ENCODE measurements around the gene DVL1. TPM values are rescaled to one million over a fixed set of nuclear protein-coding genes. Genes with fewer than 3 reads are reported as not detected.

Gene DVL1
- polyA plus RNA-seq, 1 donor from 2014 or later: 100 TPM

- Histone ChIP-seq H3K27me3 (ENCODE audit: insufficient read depth, low read depth, low read length) (peaks cover 26% of the 10 kb centered on the region), H3K9me2 (ENCODE audit: insufficient read depth, low read length) (no peaks in the 10 kb centered on the region), H3K79me2 (replicated peaks; ENCODE audit: insufficient read depth, low read length) (peaks cover 12% of the 10 kb centered on the region), H3K36me3 (ENCODE audit: insufficient read depth, low read length) (no peaks in the 10 kb centered on the region), H3F3A (ENCODE audit: insufficient read depth, low read length, poor library complexity, severe bottlenecking) (no peaks in the 10 kb centered on the region), H3K9ac (ENCODE audit: low read length) (peak overlapping the region; percentile 7), H3K9me3 (ENCODE audit: low read length) (no peaks in the 10 kb centered on the region), H2AFZ (ENCODE audit: low read depth, low read length) (no peak overlapping the region), H4K20me1 (ENCODE audit: insufficient read depth) (peaks cover 4% of the 10 kb centered on the region), H3K4me2 (ENCODE audit: low read length) (no peak overlapping the region), H3K27ac (ENCODE audit: low read length) (no peak overlapping the region), H3K4me3 (ENCODE audit: low read length) (peak overlapping the region; percentile 18)
- TF ChIP-seq MXI1 (conservative IDR thresholded peaks at IDR 0.05; ENCODE audit: poor library complexity, severe bottlenecking): no peak
- TF ChIP-seq CTCF (IDR thresholded peaks at IDR 0.05; ENCODE audit: poor library complexity, severe bottlenecking): no peak
- no peak for TF ChIP-seq POLR2AphosphoS5 (IDR thresholded peaks at IDR 0.05)
- TF ChIP-seq EP300 (conservative IDR thresholded peaks at IDR 0.05; ENCODE audit: poor library complexity, severe bottlenecking): no peak
- TF ChIP-seq, protein P1, sequence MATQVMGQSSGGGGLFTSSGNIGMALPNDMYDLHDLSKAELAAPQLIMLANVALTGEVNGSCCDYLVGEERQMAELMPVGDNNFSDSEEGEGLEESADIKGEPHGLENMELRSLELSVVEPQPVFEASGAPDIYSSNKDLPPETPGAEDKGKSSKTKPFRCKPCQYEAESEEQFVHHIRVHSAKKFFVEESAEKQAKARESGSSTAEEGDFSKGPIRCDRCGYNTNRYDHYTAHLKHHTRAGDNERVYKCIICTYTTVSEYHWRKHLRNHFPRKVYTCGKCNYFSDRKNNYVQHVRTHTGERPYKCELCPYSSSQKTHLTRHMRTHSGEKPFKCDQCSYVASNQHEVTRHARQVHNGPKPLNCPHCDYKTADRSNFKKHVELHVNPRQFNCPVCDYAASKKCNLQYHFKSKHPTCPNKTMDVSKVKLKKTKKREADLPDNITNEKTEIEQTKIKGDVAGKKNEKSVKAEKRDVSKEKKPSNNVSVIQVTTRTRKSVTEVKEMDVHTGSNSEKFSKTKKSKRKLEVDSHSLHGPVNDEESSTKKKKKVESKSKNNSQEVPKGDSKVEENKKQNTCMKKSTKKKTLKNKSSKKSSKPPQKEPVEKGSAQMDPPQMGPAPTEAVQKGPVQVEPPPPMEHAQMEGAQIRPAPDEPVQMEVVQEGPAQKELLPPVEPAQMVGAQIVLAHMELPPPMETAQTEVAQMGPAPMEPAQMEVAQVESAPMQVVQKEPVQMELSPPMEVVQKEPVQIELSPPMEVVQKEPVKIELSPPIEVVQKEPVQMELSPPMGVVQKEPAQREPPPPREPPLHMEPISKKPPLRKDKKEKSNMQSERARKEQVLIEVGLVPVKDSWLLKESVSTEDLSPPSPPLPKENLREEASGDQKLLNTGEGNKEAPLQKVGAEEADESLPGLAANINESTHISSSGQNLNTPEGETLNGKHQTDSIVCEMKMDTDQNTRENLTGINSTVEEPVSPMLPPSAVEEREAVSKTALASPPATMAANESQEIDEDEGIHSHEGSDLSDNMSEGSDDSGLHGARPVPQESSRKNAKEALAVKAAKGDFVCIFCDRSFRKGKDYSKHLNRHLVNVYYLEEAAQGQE (IDR thresholded peaks at IDR 0.05; ENCODE audit: borderline replicate concordance): no peak
- TF ChIP-seq SMC3 (conservative IDR thresholded peaks at IDR 0.05; ENCODE audit: poor library complexity): no peak
- no peak for TF ChIP-seq TAF1 (IDR thresholded peaks at IDR 0.05; ENCODE audit: low read depth)
- TF ChIP-seq RAD21 (conservative IDR thresholded peaks at IDR 0.05): no peak
- no peak for TF ChIP-seq EZH2 (IDR thresholded peaks at IDR 0.05; ENCODE audit: borderline replicate concordance, insufficient read depth, low read length, poor library complexity, severe bottlenecking)
Measured at GRCh38 chr1:1351511-1352427, 2.6 kb upstream of the DVL1 start.

DNA sequence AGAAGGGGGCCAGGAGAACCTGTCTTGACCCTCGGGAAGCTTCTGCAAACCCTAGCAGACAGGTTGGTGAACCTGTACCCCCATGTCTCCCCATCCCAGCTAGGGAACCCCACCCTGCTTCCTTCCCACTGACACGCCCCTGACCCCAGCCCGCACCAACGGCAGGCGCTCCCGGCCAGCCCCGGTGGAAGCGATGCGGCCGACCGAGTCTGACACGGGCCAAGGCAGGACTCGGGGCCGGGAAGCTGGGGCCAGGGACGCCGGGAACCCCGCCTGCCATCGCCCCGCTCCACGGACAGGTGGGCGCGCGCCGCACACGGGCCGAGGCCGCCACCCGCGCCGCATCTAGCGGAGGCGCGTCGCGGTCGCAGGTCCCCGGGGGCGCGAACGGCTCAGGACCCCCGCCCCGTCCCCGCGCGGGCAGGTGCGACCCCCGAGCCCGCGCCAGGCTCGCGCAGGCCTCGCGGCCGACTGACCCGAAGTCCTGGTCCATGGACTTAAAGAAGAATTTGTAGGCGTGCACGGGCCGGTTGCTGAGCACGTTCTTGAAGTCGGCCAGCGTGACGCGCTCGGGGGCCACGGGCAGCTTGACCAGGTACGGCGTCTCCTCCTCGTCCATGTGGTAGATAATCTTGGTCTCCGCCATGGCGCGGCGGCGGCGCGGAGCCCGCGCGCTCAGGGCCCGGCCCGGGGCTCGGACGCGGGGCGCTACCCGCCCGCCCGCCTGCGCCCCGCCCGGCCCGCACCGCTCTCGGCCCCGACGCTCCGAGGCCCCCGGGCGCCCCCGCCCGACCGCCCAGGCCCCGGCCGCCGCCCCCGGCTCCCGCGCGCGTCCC, 580 bp downstream of the DVL1 start:
- Histone ChIP-seq H4K20me1 (ENCODE audit: insufficient read depth) (peaks cover 13% of the 10 kb centered on the region), H3K27me3 (ENCODE audit: insufficient read depth, low read depth, low read length) (peaks cover 9% of the 10 kb centered on the region), H2AFZ (ENCODE audit: low read depth, low read length) (no peak overlapping the region), H3K4me2 (ENCODE audit: low read length) (peak overlapping the region; percentile 89), H3K4me3 (ENCODE audit: low read length) (peak overlapping the region; percentile 82), H3K9me2 (ENCODE audit: insufficient read depth, low read length) (no peaks in the 10 kb centered on the region), H3F3A (ENCODE audit: insufficient read depth, low read length, poor library complexity, severe bottlenecking) (no peaks in the 10 kb centered on the region), H3K9ac (ENCODE audit: low read length) (peak overlapping the region; percentile 74), H3K9me3 (ENCODE audit: low read length) (no peaks in the 10 kb centered on the region), H3K36me3 (ENCODE audit: insufficient read depth, low read length) (no peaks in the 10 kb centered on the region), H3K27ac (ENCODE audit: low read length) (no peak overlapping the region), H3K79me2 (replicated peaks; ENCODE audit: insufficient read depth, low read length) (peaks cover 12% of the 10 kb centered on the region)
- TF ChIP-seq POLR2AphosphoS5 (IDR thresholded peaks at IDR 0.05) (no peak), CTCF (IDR thresholded peaks at IDR 0.05; ENCODE audit: poor library complexity, severe bottlenecking) (peak; percentile 13), MXI1 (conservative IDR thresholded peaks at IDR 0.05; ENCODE audit: poor library complexity, severe bottlenecking) (peak; percentile 77)
